ENCODE measurements around the gene CTBP2. TPM values are rescaled to one million over a fixed set of nuclear protein-coding genes. Genes with fewer than 3 reads are reported as not detected.
A peak's percentile ranks its signal among the peaks of the same experiment; 100 is the strongest.

CTBP2 gene
- total RNA-seq, 1 experiment from 2014 or later: 212 TPM

DNA sequence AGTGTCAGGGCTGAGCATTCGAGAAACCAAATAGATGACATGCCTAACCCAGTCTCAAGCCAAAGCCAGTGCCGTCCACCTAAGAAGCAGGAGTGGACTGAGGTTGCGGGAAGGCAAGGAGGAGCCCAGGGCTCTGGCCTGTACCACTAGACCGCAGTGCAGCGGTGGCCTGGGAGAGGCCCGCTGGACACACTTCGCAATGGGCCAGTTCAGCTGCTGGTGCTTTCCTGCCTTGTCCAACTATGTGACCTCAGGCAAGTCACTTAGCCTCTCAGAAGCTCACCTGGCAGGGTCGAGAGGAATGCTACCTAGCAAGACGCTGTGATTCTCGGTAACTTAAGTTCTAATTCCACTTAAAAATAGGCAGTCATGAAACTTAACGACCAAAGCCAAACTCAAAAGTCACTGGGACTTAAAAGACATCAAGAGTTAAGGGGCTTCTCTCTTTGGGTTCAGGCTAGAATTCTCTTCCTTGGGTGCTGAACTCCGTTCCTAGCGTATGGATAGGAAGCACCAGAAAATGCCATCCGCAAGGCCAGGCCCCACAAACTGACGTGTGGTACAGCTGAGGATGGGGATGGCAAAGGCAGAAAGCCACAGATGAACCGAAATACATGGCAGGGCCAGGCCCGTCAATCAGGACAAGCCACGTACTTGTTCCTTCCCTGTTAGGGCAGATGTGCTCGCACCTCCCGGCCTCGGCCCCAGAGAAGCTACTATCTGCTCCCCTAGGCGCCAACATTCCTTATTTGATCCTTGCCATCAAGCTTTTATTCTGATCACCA is 34.2 kb downstream of the CTBP2 start:
- Histone ChIP-seq H3K9me3 (ENCODE audit: control insufficient read depth, low read depth, low read length) (no peaks in the 10 kb centered on the region), H3K79me2 (ENCODE audit: insufficient read depth, low read length) (peaks cover 93% of the 10 kb centered on the region), H2BK5ac (ENCODE audit: insufficient read length, low read length) (no peak overlapping the region), H3K27ac (ENCODE audit: insufficient read length, low read depth, low read length) (no peak overlapping the region), H4K8ac (replicated peaks; ENCODE audit: insufficient read length, low read depth, low read length) (no peak overlapping the region), H2BK15ac (ENCODE audit: low read depth, low read length) (no peak overlapping the region), H2BK120ac (ENCODE audit: low read depth, low read length, poor library complexity, severe bottlenecking) (no peak overlapping the region), H2AK5ac (ENCODE audit: insufficient read length, low read length) (no peak overlapping the region), H3K79me1 (ENCODE audit: insufficient read depth, low read depth, low read length, poor library complexity, severe bottlenecking) (peaks cover 4% of the 10 kb centered on the region), H3K14ac (ENCODE audit: insufficient read depth, low read length) (no peak overlapping the region), H3K56ac (ENCODE audit: insufficient read length, low read depth, low read length) (no peak overlapping the region), H2BK20ac (ENCODE audit: low read depth, low read length, poor library complexity, severe bottlenecking) (no peak overlapping the region), H4K5ac (ENCODE audit: insufficient read length, low read depth, low read length) (no peak overlapping the region), H3K4ac (ENCODE audit: low read depth, low read length) (no peak overlapping the region), H3K27me3 (ENCODE audit: insufficient read depth, low read length) (no peaks in the 10 kb centered on the region), H3K9ac (ENCODE audit: extremely low read depth, insufficient read length, low read length) (no peak overlapping the region), H3K4me2 (ENCODE audit: insufficient read depth, insufficient read length, low read length) (no peak overlapping the region), H3K18ac (ENCODE audit: insufficient read length, low read depth, low read length) (no peak overlapping the region), H3K23me2 (ENCODE audit: insufficient read length, low read depth, low read length, poor library complexity, severe bottlenecking) (no peaks in the 10 kb centered on the region), H2BK12ac (ENCODE audit: insufficient read length, low read depth, low read length) (no peak overlapping the region), H2AFZ (ENCODE audit: low read length) (no peak overlapping the region), H3K4me1 (ENCODE audit: insufficient read depth, low read length) (peaks cover 14% of the 10 kb centered on the region; the same call in 1 of the 2 replicates), H3T11ph (ENCODE audit: low read length) (no peak overlapping the region), H4K20me1 (ENCODE audit: control insufficient read depth, insufficient read depth, insufficient read length) (peaks cover 3% of the 10 kb centered on the region), H3K23ac (ENCODE audit: insufficient read length, low read depth, low read length) (no peak overlapping the region), H4K91ac (ENCODE audit: insufficient read length, low read depth, low read length) (no peak overlapping the region)
- WGBS (ENCODE audit: extremely low coverage, insufficient read length, low lambda C conversion rate): no CpG with 5 or more reads among the region's 22 CpGs
- TF ChIP-seq, protein P1, sequence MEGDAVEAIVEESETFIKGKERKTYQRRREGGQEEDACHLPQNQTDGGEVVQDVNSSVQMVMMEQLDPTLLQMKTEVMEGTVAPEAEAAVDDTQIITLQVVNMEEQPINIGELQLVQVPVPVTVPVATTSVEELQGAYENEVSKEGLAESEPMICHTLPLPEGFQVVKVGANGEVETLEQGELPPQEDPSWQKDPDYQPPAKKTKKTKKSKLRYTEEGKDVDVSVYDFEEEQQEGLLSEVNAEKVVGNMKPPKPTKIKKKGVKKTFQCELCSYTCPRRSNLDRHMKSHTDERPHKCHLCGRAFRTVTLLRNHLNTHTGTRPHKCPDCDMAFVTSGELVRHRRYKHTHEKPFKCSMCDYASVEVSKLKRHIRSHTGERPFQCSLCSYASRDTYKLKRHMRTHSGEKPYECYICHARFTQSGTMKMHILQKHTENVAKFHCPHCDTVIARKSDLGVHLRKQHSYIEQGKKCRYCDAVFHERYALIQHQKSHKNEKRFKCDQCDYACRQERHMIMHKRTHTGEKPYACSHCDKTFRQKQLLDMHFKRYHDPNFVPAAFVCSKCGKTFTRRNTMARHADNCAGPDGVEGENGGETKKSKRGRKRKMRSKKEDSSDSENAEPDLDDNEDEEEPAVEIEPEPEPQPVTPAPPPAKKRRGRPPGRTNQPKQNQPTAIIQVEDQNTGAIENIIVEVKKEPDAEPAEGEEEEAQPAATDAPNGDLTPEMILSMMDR (conservative IDR thresholded peaks at IDR 0.05): no peak
- H3K36me3 Mint-ChIP-seq (ENCODE audit: insufficient read depth in 1 of 3, low read depth in 3 of 3): peaks cover 28 to 76% (median 68%) of the 10 kb centered on the region in 3 experiments
- H3K4me1 Mint-ChIP-seq: peaks cover 66 to 73% of the 10 kb centered on the region in 2 experiments
- H3K9me3 Mint-ChIP-seq: no peaks in the 10 kb centered on the region
- H3K27me3 Mint-ChIP-seq (ENCODE audit: low read depth): no peaks in the 10 kb centered on the region
- H3K4me3 Mint-ChIP-seq: no peak overlapping the region
- no peak for DNase-seq
- H3K27ac Mint-ChIP-seq: peak overlapping the region in 2 of 3 experiments; percentile 10 to 69; a peak in 4 of 7 replicates
